Right renal pelvis (tissue), 4 donors: ENCODE measurements around the gene GALNT16. TPM values are rescaled to one million over a fixed set of nuclear protein-coding genes. Genes with fewer than 3 reads are reported as not detected.
"Not testable (repeated sequence)": the region's sequence is repeated elsewhere in the genome, so short reads cannot be mapped to it uniquely, and the experiment has no call there.

Source experiments
- DNase-seq, 4 donors: peaks; one replicate each; pipeline ENCODE4 v3.0.0-alpha.2; 2013; ENCODE audit warnings: low read depth in 4 of 4, low spot score in 3 of 4, missing footprints in 1 of 4
- polyA plus RNA-seq, 4 donors: library from polyadenylated mRNA; unstranded; fragments of 120-200 nt; gene quantifications; one replicate each; pipeline ENCODE4 v1.2.1, GENCODE V29; 2013; ENCODE audit not compliant: insufficient read length in 4 of 4

The GALNT16 gene
- polyA plus RNA-seq, 4 donors = 2.9 to 4.7 (median 3.7) TPM

GRCh38 chr14:69281450-69282169 is 21.7 kb downstream of the GALNT16 start:
- DNase-seq = no peak

DNA sequence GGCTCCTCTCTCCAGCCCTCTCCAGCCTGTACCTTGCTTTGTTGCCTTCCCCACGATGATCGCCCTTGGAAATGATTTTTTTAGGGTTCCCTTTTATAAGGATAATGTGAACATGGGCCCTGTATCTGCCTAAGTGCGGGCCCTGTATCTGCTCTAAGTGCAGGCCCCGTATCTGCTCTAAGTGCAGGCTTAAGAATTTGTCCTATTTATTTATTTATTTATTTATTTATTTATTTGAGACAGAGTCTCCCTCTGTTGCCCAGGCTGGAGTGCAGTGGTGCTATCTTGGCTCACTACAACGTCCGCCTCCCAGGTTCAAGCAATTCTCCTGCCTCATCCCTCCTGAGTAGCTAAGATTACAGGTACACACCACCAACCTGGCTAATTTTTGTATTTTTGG is 22.5 kb downstream of the GALNT16 start:
- DNase-seq = no peak

- no peak for DNase-seq
Observed at GRCh38 chr14:69284170-69284569, 24.2 kb downstream of the GALNT16 start.

GRCh38 chr14:69285661-69286255 is 25.8 kb downstream of the GALNT16 start:
- no peak for DNase-seq

DNA sequence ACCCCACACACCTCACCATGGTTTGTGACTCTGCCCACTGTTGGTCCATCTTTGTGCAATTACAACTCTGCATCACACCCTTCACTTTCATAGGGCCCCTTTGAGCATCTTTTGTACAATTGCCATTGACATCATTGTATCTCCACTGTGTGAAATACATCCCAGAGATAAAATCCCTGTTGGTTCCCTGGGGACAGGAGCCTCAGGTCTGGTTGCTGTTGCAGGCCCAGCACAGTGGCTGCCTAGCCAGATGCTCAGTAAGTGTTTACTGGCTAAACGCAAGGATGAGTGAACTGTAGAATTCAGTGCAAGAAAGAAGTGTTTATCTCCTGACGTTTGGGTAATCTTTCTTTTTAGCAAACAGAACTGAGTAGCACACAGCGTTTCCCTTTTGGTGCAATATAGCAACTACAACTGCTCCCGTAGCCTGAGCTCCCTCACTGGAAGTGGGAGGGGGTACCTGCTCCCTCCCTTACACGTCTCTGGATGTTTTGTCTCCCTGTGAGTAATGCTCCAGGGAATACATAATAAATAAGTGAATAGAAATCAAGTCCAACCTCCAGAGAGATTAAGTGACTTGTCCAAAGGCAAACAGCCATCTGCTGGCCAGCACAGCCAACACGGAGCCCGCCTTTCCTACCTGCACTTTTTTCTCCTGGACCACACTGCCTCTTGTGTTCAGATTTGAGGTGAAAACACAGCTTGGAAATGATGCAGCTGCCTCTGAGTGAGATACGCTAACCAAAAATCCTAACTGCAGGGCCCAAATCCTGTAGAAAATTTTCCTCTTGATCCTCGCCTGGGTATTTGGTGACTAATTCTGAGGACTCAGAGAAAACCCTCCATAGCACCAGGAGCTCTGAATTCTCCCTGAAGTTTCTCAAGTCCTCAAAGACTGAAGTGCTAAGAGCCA is 27.4 kb downstream of the GALNT16 start:
- DNase-seq = peak in 1 of 4 donors; percentile 3

DNA sequence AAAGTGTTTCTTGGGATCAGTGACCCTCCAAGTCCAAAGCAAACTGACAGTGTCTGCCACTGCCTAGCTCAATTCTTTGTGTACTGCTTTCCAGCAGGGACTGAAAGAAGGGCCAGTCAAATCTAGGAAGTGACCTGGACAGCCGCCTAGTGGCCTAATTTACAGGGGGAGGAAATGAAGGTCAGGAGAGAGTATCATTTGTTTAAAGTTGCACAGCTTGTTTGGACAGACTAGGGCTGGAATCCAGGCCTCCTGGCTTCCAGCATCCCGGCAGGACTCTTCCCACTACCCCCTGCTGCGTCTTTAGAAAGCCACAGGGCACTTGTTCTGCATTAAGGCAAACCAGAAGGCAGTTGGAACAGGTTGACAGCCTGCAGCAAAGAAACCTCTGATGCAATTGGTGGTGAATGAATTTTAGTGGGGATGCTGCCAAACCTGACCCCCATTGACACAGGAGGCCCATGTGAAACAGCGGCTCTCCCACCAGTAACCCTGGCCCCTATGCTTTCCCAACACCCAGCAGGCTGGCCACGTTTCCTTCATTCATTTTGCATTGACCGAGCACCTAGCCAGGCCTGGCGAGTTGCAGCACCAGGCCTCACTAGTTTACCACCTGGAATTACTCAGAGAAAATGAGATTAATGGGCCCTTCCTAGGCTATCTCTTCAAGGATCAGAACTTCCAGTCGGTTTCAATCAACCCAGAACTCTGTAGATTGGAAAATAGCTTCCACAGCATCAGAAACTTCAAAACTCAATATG is 28.2 kb downstream of the GALNT16 start:
- DNase-seq = peak in 3 of 4 donors; percentile 18 to 34 (median 25)

GRCh38 chr14:69288956-69289705 is 29.2 kb downstream of the GALNT16 start:
- no peak for DNase-seq

GRCh38 chr14:69289811-69290520 is 30.0 kb downstream of the GALNT16 start:
- DNase-seq = no peak

- not testable (repeated sequence) for DNase-seq
Observed at GRCh38 chr14:69290881-69291280, 30.9 kb downstream of the GALNT16 start.

DNA sequence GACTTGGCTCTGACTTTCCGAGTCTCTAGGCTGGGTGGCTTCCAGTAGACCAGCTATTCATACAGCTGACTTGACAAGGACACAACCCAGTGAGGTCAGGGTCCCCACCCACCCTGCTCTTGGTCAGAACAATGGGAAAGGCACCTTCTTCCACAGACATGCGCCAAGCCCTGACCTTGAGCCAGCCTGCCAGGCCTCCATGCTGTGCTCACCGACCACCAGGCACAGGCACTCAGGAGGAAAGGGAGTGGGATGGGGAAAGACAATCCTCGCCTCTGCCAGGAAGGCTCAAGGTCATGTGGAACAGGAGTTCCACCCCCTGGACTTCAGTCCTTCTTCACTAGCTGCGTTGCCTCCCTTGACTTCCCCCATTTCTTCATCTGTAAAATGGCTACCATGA is 31.4 kb downstream of the GALNT16 start:
- no peak for DNase-seq

DNA sequence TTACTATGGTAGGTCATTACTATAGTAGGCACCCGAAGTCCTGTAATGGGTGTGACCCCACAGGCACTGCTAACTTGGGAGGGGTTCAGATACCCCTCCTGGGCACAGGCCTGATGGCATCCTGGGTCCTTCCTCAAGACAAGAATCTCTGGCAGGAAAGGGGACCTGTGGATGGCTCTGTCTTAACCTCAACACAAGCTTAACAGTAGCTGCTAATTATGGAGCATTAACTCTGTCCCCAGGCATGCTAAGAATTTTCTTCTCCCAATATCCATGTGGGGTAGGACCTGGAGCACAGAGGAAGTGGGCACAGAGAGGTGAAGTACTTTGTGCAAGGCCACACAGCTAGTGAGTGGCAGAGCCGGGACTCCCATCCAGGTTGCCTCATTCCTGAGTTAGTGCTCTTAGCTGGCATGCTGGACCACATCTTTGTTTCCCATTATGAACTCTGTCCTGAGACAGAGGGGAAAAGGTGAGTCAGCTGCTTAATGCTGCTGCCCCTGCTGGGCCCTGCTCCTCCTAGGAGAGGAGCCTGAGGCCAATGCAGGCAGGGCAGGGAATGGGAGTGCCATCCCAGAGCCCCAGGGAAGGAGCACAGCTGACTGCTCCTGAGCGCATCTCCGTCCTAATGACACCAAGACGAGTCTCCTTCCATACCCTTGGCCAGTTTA is 32.1 kb downstream of the GALNT16 start:
- DNase-seq = no peak

DNA sequence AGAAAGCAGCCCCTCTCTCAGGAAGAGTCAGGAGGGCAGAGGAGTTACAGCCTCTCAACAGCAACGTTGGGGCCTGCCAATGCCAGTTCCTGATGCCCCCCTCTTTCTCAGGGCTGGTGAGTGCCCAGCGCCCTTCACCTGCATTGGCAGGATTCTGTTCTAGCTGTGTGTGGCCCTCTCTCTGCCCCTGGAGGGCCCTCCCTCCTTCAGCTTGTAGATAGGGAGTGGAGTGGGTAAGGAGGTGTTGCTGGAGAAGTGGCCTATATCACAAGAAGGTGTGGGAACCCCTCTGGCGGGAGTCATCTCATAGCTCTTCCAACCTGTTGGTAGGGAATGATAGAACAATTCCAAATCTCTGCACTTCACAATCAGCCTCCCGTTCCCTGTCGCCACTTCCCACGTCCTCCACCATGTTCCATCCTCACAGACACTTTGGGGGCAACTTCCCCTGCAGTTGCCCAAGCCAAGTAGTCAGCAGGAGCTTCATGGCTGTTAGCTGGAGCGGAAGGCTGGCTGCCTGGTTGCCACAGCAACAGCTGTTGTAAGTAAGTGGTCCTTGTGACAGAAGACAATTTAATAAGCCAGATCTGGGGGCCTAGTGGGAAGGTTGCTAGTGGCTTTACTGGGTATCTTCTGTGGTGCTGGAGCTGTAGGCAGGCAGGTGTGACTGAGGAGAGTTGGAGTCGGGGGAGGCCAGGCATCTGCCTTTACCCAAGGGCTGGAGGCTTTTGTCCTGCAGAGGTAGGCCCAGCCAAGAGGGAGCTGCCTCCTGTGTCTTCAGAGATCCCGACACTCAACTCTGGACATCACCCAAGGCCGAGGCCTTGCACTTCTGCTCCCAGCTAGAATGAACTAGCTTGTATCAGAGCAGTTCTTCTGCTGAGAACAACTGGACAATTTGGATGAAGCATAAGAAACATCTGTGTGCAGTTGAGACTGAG is 38.4 kb downstream of the GALNT16 start:
- DNase-seq = no peak

- DNase-seq = no peak
Observed at GRCh38 chr14:69299286-69300035, 39.5 kb downstream of the GALNT16 start.

DNA sequence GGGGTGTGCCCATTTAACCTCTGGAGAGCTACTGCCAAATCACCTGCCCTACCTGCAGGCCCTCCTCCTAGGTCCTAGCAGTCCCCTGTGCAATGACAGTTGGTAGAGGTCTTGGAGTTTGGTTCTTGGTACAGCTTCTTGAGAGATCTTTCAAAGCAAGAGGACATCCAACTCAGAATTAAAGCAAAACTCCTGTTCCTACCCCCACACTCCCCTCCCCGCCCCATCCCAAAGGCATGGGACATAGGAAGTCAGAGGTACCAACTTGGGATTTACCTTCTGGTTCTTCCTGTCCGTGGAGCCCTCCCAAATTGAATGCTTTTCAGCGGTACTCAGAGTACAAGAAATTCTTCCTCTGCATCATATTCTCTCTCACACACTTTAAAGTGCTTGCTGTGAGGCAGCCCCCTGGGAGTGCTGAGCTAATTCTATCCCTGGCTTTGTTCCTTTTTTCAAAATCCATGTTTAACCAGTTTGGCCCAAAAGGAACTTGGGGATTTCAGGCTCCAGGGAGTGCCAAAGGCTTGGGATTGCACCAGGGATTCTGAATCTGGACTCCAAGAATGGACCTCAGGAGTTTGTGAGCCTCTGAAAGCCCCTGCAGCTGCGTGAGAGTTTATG is 40.8 kb downstream of the GALNT16 start:
- no peak for DNase-seq

- no peak for DNase-seq
Observed at GRCh38 chr14:69303086-69303485, 43.1 kb downstream of the GALNT16 start.

GRCh38 chr14:69312608-69313007 is 52.6 kb downstream of the GALNT16 start:
- DNase-seq = no peak
